C4-2B (cell line): ENCODE results near the gene FNDC3B.

Source experiments
- ZFX ChIP-seq: fragments of 450-650 bp; IDR thresholded peaks from 2 replicates; pipeline ENCODE4 v1.6.1; 2017
- TF ChIP-seq, protein P1 (sequence below): fragments of 450-650 bp; conservative IDR thresholded peaks from 2 replicates; pipeline ENCODE4 v1.5.1; 2017; ENCODE audit warnings: mild to moderate bottlenecking

DNA sequence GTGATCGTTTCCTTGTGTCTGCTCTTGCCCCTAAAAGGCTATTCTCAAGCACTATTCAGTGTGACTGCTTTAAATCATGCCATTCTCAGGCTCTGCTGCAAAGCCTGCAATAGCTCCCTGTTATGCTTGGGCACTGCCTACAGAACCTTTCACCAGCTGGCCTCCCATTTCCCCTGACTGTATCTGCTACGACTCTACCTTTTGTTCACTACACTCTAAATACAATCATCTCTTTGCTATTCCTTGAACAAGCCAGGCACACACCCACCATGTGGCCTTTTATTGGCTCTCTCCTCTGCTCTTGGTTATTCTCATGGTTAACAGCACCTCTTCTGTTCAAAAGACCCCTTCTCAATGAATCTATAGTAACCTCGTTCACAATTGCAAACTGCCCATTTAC is 29.6 kb upstream of the FNDC3B start:
- TF ChIP-seq, protein P1, sequence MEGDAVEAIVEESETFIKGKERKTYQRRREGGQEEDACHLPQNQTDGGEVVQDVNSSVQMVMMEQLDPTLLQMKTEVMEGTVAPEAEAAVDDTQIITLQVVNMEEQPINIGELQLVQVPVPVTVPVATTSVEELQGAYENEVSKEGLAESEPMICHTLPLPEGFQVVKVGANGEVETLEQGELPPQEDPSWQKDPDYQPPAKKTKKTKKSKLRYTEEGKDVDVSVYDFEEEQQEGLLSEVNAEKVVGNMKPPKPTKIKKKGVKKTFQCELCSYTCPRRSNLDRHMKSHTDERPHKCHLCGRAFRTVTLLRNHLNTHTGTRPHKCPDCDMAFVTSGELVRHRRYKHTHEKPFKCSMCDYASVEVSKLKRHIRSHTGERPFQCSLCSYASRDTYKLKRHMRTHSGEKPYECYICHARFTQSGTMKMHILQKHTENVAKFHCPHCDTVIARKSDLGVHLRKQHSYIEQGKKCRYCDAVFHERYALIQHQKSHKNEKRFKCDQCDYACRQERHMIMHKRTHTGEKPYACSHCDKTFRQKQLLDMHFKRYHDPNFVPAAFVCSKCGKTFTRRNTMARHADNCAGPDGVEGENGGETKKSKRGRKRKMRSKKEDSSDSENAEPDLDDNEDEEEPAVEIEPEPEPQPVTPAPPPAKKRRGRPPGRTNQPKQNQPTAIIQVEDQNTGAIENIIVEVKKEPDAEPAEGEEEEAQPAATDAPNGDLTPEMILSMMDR, result no peak
- no peak for TF ChIP-seq ZFX
